K562 (cell line): ENCODE data around the gene KAZN. TPM values are rescaled to one million over a fixed set of nuclear protein-coding genes. Genes with fewer than 3 reads are reported as not detected.

Source experiments
- ARID4B ChIP-seq: sonication (generic); formaldehyde crosslinking; IDR thresholded peaks from 2 replicates; pipeline ENCODE4 v1.8.0; 2022; ENCODE audit warnings: mild to moderate bottlenecking, missing genetic modification reagents
- KDM1A ChIP-seq, 2 experiments: fragments of 450-650 bp; IDR thresholded peaks; 2 replicates each; pipeline ENCODE4 v1.6.1; 2016; ENCODE audit warnings: mild to moderate bottlenecking in 2 of 2
- PHF8 ChIP-seq: fragments of 200-600 bp; sonication (generic); IDR thresholded peaks from 2 replicates; pipeline ENCODE4 v1.6.1; 2012; ENCODE audit warnings: mixed run types, mild to moderate bottlenecking, inconsistent platforms, low read length, moderate library complexity, borderline replicate concordance
- REST ChIP-seq, 2 experiments: fragments of 450-650 bp; formaldehyde crosslinking in 1 of 2; IDR thresholded peaks; 2 replicates each; pipeline versions ENCODE4 v1.4.0 to v1.6.1; 2014 to 2020; ENCODE audit warnings: mild to moderate bottlenecking in 2 of 2, borderline replicate concordance in 1 of 2, low read depth in 1 of 2
- polyA plus RNA-seq, 8 experiments: library from polyadenylated mRNA; depleted of rRNA in 4 of 8; stranded (reverse) in 5 of 8; unstranded in 3 of 8; fragments of >200 nt; fragmentation: Nextera tagmentation in 2 of 8; fragmentation: Illumina TruSeq in 1 of 8; extraction: Ambion mirVana in 2 of 8; extraction: Trizol in 1 of 8; gene quantifications; 2 replicates each; pipeline versions ENCODE4 v1.2.1 to v1.2.3, GENCODE V29; 2011 to 2014; ENCODE audit warnings: inconsistent platforms in 1 of 8, missing spikeins in 1 of 8
- total RNA-seq, 7 experiments: library from RNA; depleted of rRNA in 6 of 7; stranded (reverse); fragments of >200 nt in 6 of 7; fragmentation: Illumina TruSeq in 2 of 7; extraction: Trizol in 2 of 7; gene quantifications; 2 replicates each; pipeline versions ENCODE4 v1.2.1 to v1.2.3, GENCODE V29; 2011 to 2021; ENCODE audit warnings: low replicate concordance in 1 of 7

The KAZN gene
- total and polyA plus RNA-seq, 9 of the 15 experiments (the other 6 are each of a cell fraction or from before 2014, with no cell fraction given), result 2.1 to 21.6 (median 5.4) TPM

- TF ChIP-seq ARID4B (CRISPR knock-in tag), result peak; percentile 62; the same call in 1 of the 2 replicates
- no peak for TF ChIP-seq KDM1A (IDR thresholded peaks at IDR 0.05)
- 0 out of 2 replicates have a peak, but pooled peaks have one; percentile 3 for TF ChIP-seq PHF8
- peak; percentile 23; the same call in 1 of the 2 replicates for TF ChIP-seq REST (IDR thresholded peaks at IDR 0.05; ENCODE audit: borderline replicate concordance)
- TF ChIP-seq REST (CRISPR knock-in tag; IDR thresholded peaks at IDR 0.05; ENCODE audit: low read depth), result no peak
Measured at GRCh38 chr1:14599183-14599791, 802 bp downstream of the KAZN start (continued).
